NCI-H226 (cell line): Measurements from ENCODE around the gene DCAKD.

Experiments used
- DNase-seq: peaks from one replicate; pipeline ENCODE4 v3.0.0-alpha.2; 2015

Gene DCAKD

GRCh38 chr17:44998646-44999045, 52.8 kb downstream of the DCAKD start:
- no peak for DNase-seq

GRCh38 chr17:44997733-44998520, 53.5 kb downstream of the DCAKD start:
- peak; percentile 34 for DNase-seq

DNA sequence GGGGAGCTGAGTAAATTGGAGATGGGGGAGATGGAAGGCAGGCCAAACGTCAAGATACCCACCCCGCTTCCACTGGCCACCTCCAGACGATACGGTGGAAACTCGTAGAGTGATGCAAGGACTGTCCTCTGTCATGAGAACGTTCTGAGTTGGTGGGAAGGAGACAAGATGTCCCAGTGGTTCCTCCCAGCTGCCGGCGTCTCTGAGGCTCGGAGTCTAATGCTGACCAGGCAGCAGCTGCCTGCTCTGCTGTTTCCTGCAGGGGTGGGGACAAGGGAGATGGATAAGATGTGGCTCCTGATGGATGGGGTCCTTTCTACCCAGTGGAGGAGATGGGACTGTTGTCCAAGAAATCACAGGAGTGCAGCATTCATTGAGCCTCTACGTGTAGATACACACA, 55.1 kb downstream of the DCAKD start:
- no peak for DNase-seq

DNA sequence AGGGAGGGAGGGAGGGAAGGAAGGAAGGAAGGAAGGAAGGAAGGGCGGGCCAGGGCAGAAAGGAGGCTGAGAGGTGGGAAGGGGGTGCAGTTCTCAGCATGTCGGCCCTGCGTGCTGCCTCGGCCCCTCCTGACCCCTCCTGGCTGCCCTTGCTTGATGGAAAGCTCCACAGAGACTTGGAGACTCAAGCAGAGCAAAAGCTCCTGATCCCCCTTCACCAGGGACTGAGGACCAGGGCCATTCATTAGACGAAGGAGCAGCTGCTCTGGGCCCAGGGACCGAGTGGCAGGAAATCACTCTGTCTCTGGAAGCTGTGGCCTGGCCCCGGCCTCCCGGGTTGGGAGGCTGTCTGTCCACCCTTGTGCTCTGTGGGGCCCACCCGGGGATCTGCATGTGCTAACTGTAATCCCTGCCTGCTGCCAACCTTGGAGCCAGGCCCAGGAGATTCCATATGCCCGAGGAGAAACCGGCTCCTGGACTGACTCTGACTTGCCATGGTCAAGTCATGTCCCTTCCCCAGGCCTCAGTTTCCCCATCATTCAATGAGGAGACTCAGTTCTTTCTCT, 55.9 kb downstream of the DCAKD start:
- DNase-seq = no peak

DNA sequence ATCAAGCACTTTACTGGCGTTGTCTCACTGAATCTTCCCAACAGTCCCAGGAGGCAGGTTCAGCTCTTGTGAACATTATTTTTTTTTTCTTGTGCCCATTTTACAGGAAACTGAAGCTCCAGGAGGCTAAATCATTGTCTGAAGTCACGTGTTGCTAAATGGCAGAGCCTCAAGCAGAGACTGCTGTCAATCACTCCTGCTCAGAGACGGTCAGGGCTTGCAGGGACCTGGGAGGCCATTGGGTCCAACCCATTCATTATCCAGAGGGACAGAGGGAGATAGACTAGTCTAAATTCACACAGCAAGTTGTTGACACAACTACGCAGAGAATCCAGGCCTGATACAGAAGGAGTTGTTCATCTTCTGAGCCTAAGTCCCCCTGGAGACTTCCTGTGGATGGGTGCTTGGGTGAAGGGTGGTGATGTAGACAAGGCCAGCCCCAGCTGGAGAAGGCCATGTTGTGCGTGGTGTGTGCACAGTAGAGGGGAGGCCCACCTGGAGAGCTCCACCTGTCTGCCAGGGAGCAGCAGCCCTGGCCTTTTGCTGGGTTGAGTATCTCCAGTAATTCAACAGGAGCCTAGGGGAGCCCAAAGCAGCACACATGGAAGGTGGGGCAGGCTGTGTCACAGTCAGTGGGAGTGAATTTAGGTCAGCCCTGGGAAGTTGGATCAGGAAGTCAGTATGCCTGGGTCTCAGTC, 59.0 kb downstream of the DCAKD start:
- no peak for DNase-seq

- no peak for DNase-seq
These were observed 60.4 kb downstream of the DCAKD start for GRCh38 chr17:44990994-44991393.

DNA sequence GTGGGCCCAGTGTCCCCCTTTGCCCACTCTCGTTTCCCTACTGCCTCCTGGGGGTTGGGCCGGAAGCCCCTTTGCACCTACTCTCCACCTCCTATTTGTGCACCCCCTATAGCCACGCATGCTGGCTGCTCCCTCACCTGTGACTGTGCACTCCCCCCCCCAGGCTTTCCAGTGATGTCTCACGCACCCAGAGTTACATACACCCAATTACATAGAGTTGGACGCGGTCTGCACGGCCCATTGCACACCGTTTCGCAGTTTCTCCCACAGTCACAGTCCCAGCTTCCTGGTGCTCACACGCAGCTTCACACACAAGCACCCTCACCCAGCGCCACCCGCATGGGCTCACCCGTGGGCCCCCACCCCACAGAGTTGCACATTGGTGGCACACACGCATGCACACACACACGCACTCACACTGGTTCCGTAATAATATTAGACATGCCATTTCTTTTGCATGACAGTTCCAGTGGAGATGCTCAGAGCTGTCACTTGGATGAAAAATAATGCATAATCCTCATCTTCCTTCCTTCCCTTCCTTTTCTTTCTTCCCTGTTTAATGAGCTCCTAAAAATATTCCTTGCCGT, 61.8 kb downstream of the DCAKD start:
- DNase-seq = no peak

DNA sequence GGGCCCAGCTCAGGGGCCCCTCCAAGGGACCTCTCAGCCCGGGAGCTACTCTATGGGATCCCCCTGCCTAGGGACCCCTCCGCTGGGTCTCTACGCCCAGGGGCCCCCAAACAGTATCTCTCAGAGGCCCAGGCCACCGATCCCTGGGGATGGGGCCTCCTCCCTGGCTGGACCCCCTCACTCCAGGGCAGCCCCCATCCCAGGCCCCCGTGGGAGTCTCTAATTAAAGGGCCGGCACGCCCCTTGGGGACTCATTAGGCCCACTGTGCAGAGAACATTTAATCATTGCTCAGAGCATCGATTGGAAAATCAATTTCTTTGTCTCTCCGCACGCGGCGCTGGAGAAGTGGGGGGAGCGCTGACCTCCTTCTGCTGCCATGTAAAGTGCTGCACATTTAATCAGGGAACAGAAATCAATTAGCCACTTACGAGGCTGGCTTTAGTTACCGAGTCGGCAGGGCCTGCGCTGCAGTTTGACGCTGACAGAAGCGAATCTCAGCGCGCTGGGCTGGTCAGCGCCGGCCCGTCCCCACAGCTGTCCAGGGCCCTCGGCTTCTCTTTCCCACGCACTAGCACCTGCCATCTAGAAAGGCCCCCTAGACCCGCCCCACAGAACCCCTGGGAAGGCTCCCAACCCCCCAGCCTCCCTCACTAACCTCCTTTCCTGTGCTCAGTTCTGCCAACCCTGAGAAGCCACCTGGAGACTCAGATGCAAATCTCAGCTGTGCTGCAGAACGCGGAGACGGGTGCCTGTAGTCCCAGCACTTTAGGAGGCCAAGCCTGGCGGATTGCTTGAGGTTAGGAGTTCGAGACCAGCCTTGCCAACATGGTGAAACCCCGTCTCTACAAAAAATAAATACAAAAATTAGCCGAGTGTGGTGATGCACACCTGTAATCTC, 63.1 kb downstream of the DCAKD start:
- DNase-seq = no peak

GRCh38 chr17:44983563-44983962, 67.9 kb downstream of the DCAKD start:
- DNase-seq = peak; percentile 83

GRCh38 chr17:44982113-44982702, 69.2 kb downstream of the DCAKD start:
- no peak for DNase-seq

DNA sequence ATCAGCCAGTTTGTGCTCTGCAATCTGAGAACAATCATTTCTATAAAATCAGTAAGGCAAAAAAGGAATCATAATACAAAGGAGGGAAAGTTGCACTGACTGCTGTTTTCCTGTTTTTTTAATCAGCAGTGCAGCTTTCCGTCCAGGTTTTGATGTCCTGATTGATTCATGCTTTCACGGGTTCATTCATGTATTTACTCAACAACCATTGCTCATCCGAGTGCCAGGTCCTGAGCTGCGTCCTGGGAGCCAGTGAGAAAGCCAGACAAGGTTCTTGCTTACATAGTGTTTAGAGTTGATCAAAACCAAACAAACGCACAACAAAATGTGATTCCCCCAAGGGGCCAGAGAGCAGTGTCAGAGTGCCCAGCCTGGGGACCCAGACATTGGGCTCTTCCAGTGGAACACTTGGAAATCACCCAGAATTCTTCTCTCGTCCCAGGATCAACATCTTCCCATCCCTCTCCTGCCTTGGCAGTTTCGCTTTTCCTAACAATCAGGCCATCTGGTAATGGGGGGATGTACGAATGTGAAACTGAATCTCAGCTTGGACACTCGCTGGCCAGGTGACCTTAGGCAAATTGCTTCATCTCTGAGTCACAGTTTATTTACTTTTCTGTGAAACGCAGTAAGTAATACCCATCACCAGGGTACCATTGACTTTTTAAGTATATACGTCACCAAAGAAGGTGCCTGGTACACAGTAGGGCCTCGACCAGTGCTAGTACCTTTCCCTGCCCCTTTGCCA, 70.0 kb downstream of the DCAKD start:
- DNase-seq = no peak

DNA sequence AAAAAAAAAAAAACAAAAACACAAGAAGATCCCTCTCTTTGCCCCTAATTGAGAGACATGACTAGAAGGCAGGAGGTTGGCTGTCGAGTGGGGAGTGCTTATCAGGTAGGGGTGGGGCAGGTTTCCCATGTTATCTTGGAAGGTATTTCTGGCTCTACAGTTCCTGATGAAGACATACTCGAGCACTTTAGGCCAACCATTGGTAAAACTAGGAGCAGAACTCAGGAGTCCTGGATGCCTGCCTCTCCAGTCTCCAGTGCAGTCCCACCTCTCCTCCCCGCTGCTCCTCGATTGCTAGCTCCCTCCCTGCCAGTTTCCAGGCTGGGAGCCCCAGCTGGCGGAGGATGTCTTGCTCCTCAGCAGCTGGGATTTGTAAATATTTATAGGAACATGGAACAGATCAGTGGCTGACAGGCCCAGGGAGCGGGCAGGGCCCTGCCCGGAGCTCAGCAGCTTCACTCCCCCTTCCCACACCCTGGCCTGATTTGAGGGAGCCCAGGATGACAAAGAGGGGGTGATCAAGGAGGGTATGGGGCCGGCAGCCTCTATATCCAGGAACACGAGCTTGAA, 71.9 kb downstream of the DCAKD start:
- peak; percentile 18 for DNase-seq

DNA sequence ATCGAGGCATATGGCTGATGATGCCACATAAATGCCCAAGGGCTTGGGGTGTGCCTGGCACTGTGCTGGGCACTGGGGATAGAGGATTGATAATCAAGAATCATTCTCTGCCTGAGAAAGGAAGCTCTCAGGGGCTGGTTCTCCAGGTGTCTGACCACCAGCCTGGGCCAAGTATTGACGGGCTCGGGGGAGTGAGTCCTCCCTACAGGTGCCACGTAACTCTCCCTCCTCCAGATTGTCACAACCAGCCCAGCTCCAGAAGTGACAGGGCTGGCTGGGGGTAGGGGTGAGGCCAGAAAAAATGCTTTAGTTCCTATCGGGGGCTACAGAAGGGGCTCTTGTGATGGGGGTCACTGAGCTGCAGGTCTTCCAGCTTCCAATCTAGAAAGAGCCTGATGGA, 72.6 kb downstream of the DCAKD start:
- DNase-seq = no peak

DNA sequence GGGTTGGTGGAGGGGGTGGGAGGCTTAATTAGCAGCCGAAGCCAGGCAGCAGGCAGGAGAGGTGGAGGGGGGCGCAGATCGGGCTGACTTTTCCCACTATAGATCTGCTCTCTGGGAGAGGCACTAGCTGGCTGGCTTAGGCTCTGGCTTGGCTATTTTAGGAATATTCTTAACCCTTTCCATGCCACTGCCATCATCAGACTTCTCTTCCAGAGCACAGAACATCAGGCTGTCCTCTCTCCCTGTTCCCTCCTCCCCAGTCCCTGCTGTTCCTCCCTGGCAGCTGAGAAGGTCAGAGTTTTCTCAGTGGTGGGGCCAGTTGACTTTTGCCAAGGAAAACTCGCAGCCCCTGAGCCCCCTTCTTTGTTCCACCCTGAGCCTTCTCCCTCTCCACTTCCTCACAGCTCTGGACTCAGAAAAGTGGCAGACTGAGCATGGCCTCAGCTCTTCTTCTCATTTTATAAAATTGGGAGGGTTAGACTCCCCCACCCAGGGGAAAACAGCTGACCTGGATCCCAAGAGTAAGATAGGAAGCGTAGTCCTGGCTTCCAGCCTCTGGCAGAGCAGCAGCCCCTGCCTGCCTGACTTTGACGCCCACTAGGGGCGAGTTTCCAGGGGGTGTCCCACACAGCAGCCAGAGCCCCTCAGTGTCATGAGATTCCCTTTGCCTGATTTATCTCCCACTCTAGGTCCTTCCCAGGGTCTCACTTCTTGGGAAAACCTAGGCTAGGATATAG, 73.5 kb downstream of the DCAKD start:
- DNase-seq = no peak

DNA sequence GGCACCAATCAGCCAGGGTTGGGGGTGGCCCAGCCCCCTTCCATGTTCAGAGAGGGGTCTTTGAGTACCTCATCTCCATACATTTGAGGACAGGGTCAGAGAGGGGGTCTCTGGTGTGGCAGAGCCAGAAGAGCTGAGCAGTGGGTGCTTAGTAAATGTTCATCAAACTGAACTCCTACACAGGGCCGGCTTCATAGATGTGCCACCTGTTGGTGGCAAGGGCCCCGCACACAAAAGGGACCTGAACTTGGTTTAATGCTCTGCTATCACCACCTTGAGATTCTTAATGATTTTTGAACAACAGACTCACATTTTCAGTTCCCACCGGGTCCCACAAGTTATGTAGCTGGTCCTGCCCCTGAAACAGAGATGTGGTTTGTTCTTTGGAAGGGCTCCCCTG, 74.4 kb downstream of the DCAKD start:
- no peak for DNase-seq

- no peak for DNase-seq
These were observed 75.2 kb downstream of the DCAKD start for GRCh38 chr17:44976206-44976605.
